ENCODE data around the gene EEPD1.

GRCh38 chr7:36158321-36158605 lies 5.2 kb downstream of the EEPD1 start:
- TF ChIP-seq CTCF (IDR thresholded peaks at IDR 0.05), result no peak
- TF ChIP-seq POLR2A (IDR thresholded peaks at IDR 0.05), result no peak
